ENCODE results near the gene TAB2. TPM values are rescaled to one million over a fixed set of nuclear protein-coding genes. Genes with fewer than 3 reads are reported as not detected.

TAB2 gene
- total and polyA plus RNA-seq, 2 of the 8 experiments (the other 6 are each of a cell fraction or from before 2014, with no cell fraction given) = 40.4 to 63.0 TPM

GRCh38 chr6:149331043-149331807 lies 13.7 kb downstream of the TAB2 start:
- CTCF ChIA-PET (ENCODE audit: partially characterized antibody) = no interaction called here
- Histone ChIP-seq H3K27ac (ENCODE audit: low read depth, low read length) (no peak overlapping the region), H4K20me1 (replicated peaks in 1 of 2; ENCODE audit: control insufficient read depth in 1 of 2, insufficient read depth in 2 of 2, low read length in 2 of 2) (peaks cover 10 to 11% of the 10 kb centered on the region in 2 experiments)
- no peak for TF ChIP-seq TAF1 (IDR thresholded peaks at IDR 0.05; ENCODE audit: low read depth, low read length)

More at GRCh38 chr6:149331043-149331807, 13.7 kb downstream of the TAB2 start:
- 65% methylated on average over 2 of the region's 2 CpGs; no CpG with 5 or more reads in 1 of the 2 experiments for WGBS, 2 experiments (ENCODE audit: extremely low coverage in 1 of 2, insufficient coverage in 1 of 2, insufficient read length in 1 of 2, insufficient replicate concordance in 2 of 2, low coverage in 1 of 2, low lambda C conversion rate in 2 of 2, missing lambda C conversion rate in 1 of 2)
- DNase-seq (ENCODE audit: low read depth in 1 of 2, low spot score in 2 of 2) (no peak), FAIRE-seq (no peak)
- Histone ChIP-seq H3K79me1 (ENCODE audit: low read depth, low read length) (no peaks in the 10 kb centered on the region; the same call in none of the 2 replicates), H3K14ac (ENCODE audit: insufficient read length) (no peak overlapping the region), H2BK20ac (ENCODE audit: low read length) (no peak overlapping the region), H3K4me1 (replicated peaks in 1 of 4; ENCODE audit: control insufficient read depth in 3 of 4, insufficient read depth in 4 of 4, low read length in 3 of 4) (peaks cover 0 to 27% (median 8%) of the 10 kb centered on the region in 4 experiments; a peak in 6 of 7 replicates), H3K79me2 (ENCODE audit: control insufficient read depth in 1 of 2, insufficient read depth in 2 of 2, low read length in 2 of 2) (peaks cover 28 to 100% of the 10 kb centered on the region in 2 experiments), H2BK120ac (replicated peaks; ENCODE audit: low read depth, low read length) (no peak overlapping the region), H2BK12ac (ENCODE audit: low read depth, low read length) (no peak overlapping the region), H3K23me2 (ENCODE audit: low read depth, low read length) (no peaks in the 10 kb centered on the region), H3K9ac (replicated peaks in 1 of 4; ENCODE audit: extremely low read depth in 1 of 4, low read depth in 3 of 4, low read length in 3 of 4) (no peak overlapping the region), H4K5ac (ENCODE audit: insufficient read length, low read depth, low read length) (no peak overlapping the region), H3K9me3 (ENCODE audit: insufficient read depth in 2 of 2, low read depth in 1 of 2, low read length in 1 of 2) (no peaks in the 10 kb centered on the region), H3K4me2 (ENCODE audit: insufficient read depth in 1 of 2, low read depth in 2 of 2, low read length in 2 of 2) (no peak overlapping the region), H2AFZ (ENCODE audit: low read length) (no peak overlapping the region), H3K36me3 (ENCODE audit: control insufficient read depth in 2 of 4, insufficient read depth in 4 of 4, low read length in 3 of 4) (no peaks in the 10 kb centered on the region), H3K4me3 (ENCODE audit: extremely low read depth in 1 of 4, insufficient read depth in 2 of 4, low read depth in 3 of 4, low read length in 4 of 4) (no peak overlapping the region), H4K8ac (ENCODE audit: extremely low read depth, insufficient read depth, low read length) (no peak overlapping the region), H3K18ac (ENCODE audit: extremely low read depth, low read length) (no peak overlapping the region), H3K56ac (replicated peaks; ENCODE audit: insufficient read length, low read depth, low read length) (no peak overlapping the region), H2BK5ac (ENCODE audit: low read depth, low read length) (no peak overlapping the region), H3K4ac (replicated peaks; ENCODE audit: insufficient read length, low read depth, low read length) (no peak overlapping the region), H2AK5ac (ENCODE audit: low read depth, low read length) (no peak overlapping the region), H3K27me3 (replicated peaks in 1 of 4; ENCODE audit: control insufficient read depth in 3 of 4, extremely low read depth in 1 of 4, insufficient read depth in 3 of 4, low read length in 3 of 4) (no peaks in the 10 kb centered on the region), H4K91ac (replicated peaks; ENCODE audit: insufficient read length, low read length) (no peak overlapping the region), H3K23ac (ENCODE audit: insufficient read length) (no peak overlapping the region), H2BK15ac (ENCODE audit: low read length) (no peak overlapping the region)
- POLR2A ChIA-PET (ENCODE audit: partially characterized antibody) = interaction anchor here (1.9 kb wide), 1 partner anchor 14 kb away, joined by 10 read pairs; the partner anchor contains the start of gene TAB2
